ENCODE measurements around the gene POU2F1.

The POU2F1 gene

GRCh38 chr1:167431909-167432650 lies 211.4 kb downstream of the POU2F1 start:
- no peak overlapping the region for H3K27ac ChIP-seq (ENCODE audit: extremely low read depth, low read depth, low read length)
- no peak for TF ChIP-seq ZNF623 (tag by site-specific recombination; IDR thresholded peaks at IDR 0.05)
- TF ChIP-seq ZNF335 (tag by site-specific recombination; conservative IDR thresholded peaks at IDR 0.05): no peak
- TF ChIP-seq ZNF692 (tag by site-specific recombination; IDR thresholded peaks at IDR 0.05): no peak
- no peak for TF ChIP-seq KLF1 (tag by site-specific recombination; IDR thresholded peaks at IDR 0.05)
- TF ChIP-seq ZNF837 (tag by site-specific recombination; IDR thresholded peaks at IDR 0.05): no peak
- TF ChIP-seq ZFP41 (tag by site-specific recombination; IDR thresholded peaks at IDR 0.05; ENCODE audit: borderline replicate concordance): no peak
- no peak for TF ChIP-seq SP7 (tag by site-specific recombination; IDR thresholded peaks at IDR 0.05)
- TF ChIP-seq ZNF843 (tag by site-specific recombination; IDR thresholded peaks at IDR 0.05): no peak
- no peak for TF ChIP-seq HOXD13 (CRISPR knock-in tag; IDR thresholded peaks at IDR 0.05; ENCODE audit: borderline replicate concordance)
- H3K9me3 ChIP-seq (ENCODE audit: control insufficient read depth, insufficient read depth, low read depth, low read length): no peaks in the 10 kb centered on the region
- ChIA-PET CTCF (interaction anchor here (0.7 to 2.7 kb wide), 2 partner anchors 11 to 31 kb away, joined by 3 to 11 read pairs; no protein-coding TSS in a partner anchor), POLR2A (no interaction called here)
- H3K36me3 ChIP-seq (ENCODE audit: control insufficient read depth in 2 of 2, insufficient read depth in 1 of 2, low read length in 2 of 2): no peaks in the 10 kb centered on the region
- no peak overlapping the region for H3K4me3 ChIP-seq (ENCODE audit: low read depth, low read length)
- H3K4me1 ChIP-seq (ENCODE audit: control insufficient read depth, insufficient read depth, low read length): no peaks in the 10 kb centered on the region

GRCh38 chr1:167432780-167433179 lies 212.1 kb downstream of the POU2F1 start:
- no peaks in the 10 kb centered on the region for H3K9me3 ChIP-seq (ENCODE audit: control insufficient read depth, insufficient read depth, low read depth, low read length)
- H3K27ac ChIP-seq (ENCODE audit: extremely low read depth, low read depth, low read length): no peak overlapping the region
- TF ChIP-seq ZNF501 (tag by site-specific recombination; IDR thresholded peaks at IDR 0.05) (no peak), MYNN (tag by site-specific recombination; IDR thresholded peaks at IDR 0.05; ENCODE audit: borderline replicate concordance) (no peak), WT1 (tag by site-specific recombination; IDR thresholded peaks at IDR 0.05) (no peak), ZNF571 (tag by site-specific recombination; IDR thresholded peaks at IDR 0.05) (no peak), SP7 (tag by site-specific recombination; IDR thresholded peaks at IDR 0.05) (no peak), ZSCAN5A (tag by site-specific recombination; IDR thresholded peaks at IDR 0.05) (no peak)
- no peaks in the 10 kb centered on the region for H3K4me1 ChIP-seq (ENCODE audit: control insufficient read depth, insufficient read depth, low read length)
- ChIA-PET CTCF (interaction anchor here (0.7 to 2.7 kb wide), 2 partner anchors 10 to 31 kb away, joined by 3 to 11 read pairs; no protein-coding TSS in a partner anchor), POLR2A (no interaction called here)
- no peaks in the 10 kb centered on the region for H3K36me3 ChIP-seq (ENCODE audit: control insufficient read depth in 2 of 2, insufficient read depth in 1 of 2, low read length in 2 of 2)
- no peak overlapping the region for H3K4me3 ChIP-seq (ENCODE audit: low read depth, low read length)

- no peaks in the 10 kb centered on the region for H3K9me3 ChIP-seq (ENCODE audit: control insufficient read depth, insufficient read depth, low read depth, low read length)
- no peak overlapping the region for H3K4me3 ChIP-seq (ENCODE audit: low read depth, low read length)
- no peak overlapping the region for H3K27ac ChIP-seq (ENCODE audit: extremely low read depth, low read depth, low read length)
- POLR2A ChIA-PET: interaction anchor here (0.6 kb wide), 1 partner anchor 75 kb away, joined by 4 read pairs; no protein-coding TSS in a partner anchor
- CTCF ChIA-PET: interaction anchor here (1.6 to 2.7 kb wide), 2 partner anchors 9 to 166 kb away, joined by 4 to 11 read pairs; no protein-coding TSS in a partner anchor
- H3K36me3 ChIP-seq (ENCODE audit: control insufficient read depth in 2 of 2, insufficient read depth in 1 of 2, low read length in 2 of 2): no peaks in the 10 kb centered on the region
- no peaks in the 10 kb centered on the region for H3K4me1 ChIP-seq (ENCODE audit: control insufficient read depth, insufficient read depth, low read length)
- TF ChIP-seq ZNF423 (tag by site-specific recombination; IDR thresholded peaks at IDR 0.05) (no peak), INSM2 (tag by site-specific recombination; IDR thresholded peaks at IDR 0.05) (no peak), ZNF518A (tag by site-specific recombination; conservative IDR thresholded peaks at IDR 0.05; ENCODE audit: low read depth) (no peak), ELK4 (IDR thresholded peaks at IDR 0.05; ENCODE audit: borderline replicate concordance, low read depth, low read length) (no peak), ZNF580 (tag by site-specific recombination; IDR thresholded peaks at IDR 0.05) (no peak), IKZF3 (tag by site-specific recombination; IDR thresholded peaks at IDR 0.05) (no peak)
Observed at GRCh38 chr1:167433884-167434283, 213.2 kb downstream of the POU2F1 start.

Measured in HEK293 (cell line).